Keratinocyte (primary cell): ENCODE data around the gene VANGL1. TPM values are rescaled to one million over a fixed set of nuclear protein-coding genes. Genes with fewer than 3 reads are reported as not detected.
A peak's percentile ranks its signal among the peaks of the same experiment; 100 is the strongest.

Experiments
- DNase-seq: peaks from one replicate; pipeline ENCODE4 v3.0.0-alpha.2; 2011; ENCODE audit warnings: low read depth, missing footprints, low spot score
- FAIRE-seq: peaks from 2 replicates; lab custom pipeline; 2011; peaks lifted over from hg19 to GRCh38; lab: Jason Lieb, UNC
- H2AFZ ChIP-seq: 2 replicates; pipeline ENCODE4 v1.6.0; 2012; ENCODE audit warnings: low read length, control low read depth, inconsistent platforms; ENCODE audit not compliant: control insufficient read depth
- H3K27ac ChIP-seq: 2 replicates; pipeline ENCODE4 v1.5.1; 2011; ENCODE audit warnings: low read length; ENCODE audit not compliant: control insufficient read depth, insufficient read depth
- H3K27me3 ChIP-seq: 3 replicates; pipeline ENCODE4 v1.6.0; 2011; ENCODE audit warnings: low read length; ENCODE audit not compliant: control insufficient read depth, insufficient read depth; ENCODE audit errors: extremely low read depth
- H3K36me3 ChIP-seq, 2 experiments: 2 replicates in 1 of 2; 3 replicates in 1 of 2; pipeline ENCODE4 v1.5.1; 2011; ENCODE audit warnings: low read length in 2 of 2, mild to moderate bottlenecking in 1 of 2; ENCODE audit not compliant: control insufficient read depth in 2 of 2, insufficient read depth in 2 of 2; ENCODE audit errors: extremely low read depth in 1 of 2
- H3K4me1 ChIP-seq: 3 replicates; pipeline ENCODE4 v1.5.1; 2011; ENCODE audit warnings: low read length; ENCODE audit not compliant: control insufficient read depth, insufficient read depth; ENCODE audit errors: extremely low read depth
- H3K4me2 ChIP-seq: 3 replicates; pipeline ENCODE4 v1.6.0; 2011; ENCODE audit warnings: low read depth, low read length; ENCODE audit not compliant: control insufficient read depth, insufficient read depth; ENCODE audit errors: extremely low read depth
- H3K4me3 ChIP-seq, 3 experiments: fragments of 200-600 bp in 1 of 3; sonication (generic) in 1 of 3; 2 replicates in 2 of 3; 3 replicates in 1 of 3; pipeline ENCODE4 v1.5.1; 2011 to 2016; ENCODE audit warnings: low read length in 3 of 3, mild to moderate bottlenecking in 3 of 3, control low read depth in 2 of 3, inconsistent platforms in 1 of 3, low read depth in 1 of 3, mixed read lengths in 1 of 3, mixed run types in 1 of 3, moderate library complexity in 1 of 3; ENCODE audit not compliant: control insufficient read depth in 2 of 3, insufficient read depth in 2 of 3; ENCODE audit errors: extremely low read depth in 1 of 3
- H3K79me2 ChIP-seq: 2 replicates; pipeline ENCODE4 v1.6.0; 2012; ENCODE audit warnings: low read length; ENCODE audit not compliant: control insufficient read depth, insufficient read depth
- H3K9ac ChIP-seq: 3 replicates; pipeline ENCODE4 v1.6.0; 2011; ENCODE audit warnings: low read length; ENCODE audit not compliant: control insufficient read depth, insufficient read depth; ENCODE audit errors: extremely low read depth
- H3K9me1 ChIP-seq: 3 replicates; pipeline ENCODE4 v1.6.0; 2011; ENCODE audit warnings: low read length; ENCODE audit not compliant: control insufficient read depth, insufficient read depth; ENCODE audit errors: extremely low read depth
- H3K9me3 ChIP-seq: 2 replicates; pipeline ENCODE4 v1.5.1; 2012; ENCODE audit warnings: low read depth, low read length; ENCODE audit not compliant: control insufficient read depth
- H4K20me1 ChIP-seq: 3 replicates; pipeline ENCODE4 v1.6.0; 2011; ENCODE audit warnings: low read length; ENCODE audit not compliant: control insufficient read depth, insufficient read depth; ENCODE audit errors: extremely low read depth
- CTCF ChIP-seq, 3 experiments: IDR thresholded peaks in 1 of 3; conservative IDR thresholded peaks in 1 of 3; optimal IDR thresholded peaks in 1 of 3; 2 replicates in 2 of 3; 3 replicates in 1 of 3; pipeline versions ENCODE3 to v1.5.1; 2011; ENCODE audit warnings: low read length in 3 of 3, mild to moderate bottlenecking in 3 of 3, moderate library complexity in 2 of 3, control low read depth in 1 of 3, inconsistent platforms in 1 of 3; ENCODE audit not compliant: insufficient read depth in 2 of 3; ENCODE audit errors: extremely low read depth in 1 of 3
- EZH2 ChIP-seq: IDR thresholded peaks from one replicate; pipeline ENCODE4 v1.6.1; 2012; ENCODE audit warnings: inconsistent platforms, mild to moderate bottlenecking, low read length, moderate library complexity
- dilution Hi-C: fragments of 300-500 bp; cut with MboI; formaldehyde crosslinking; loops from one replicate; pipeline ENCODE4 v1.7.0; 2020; ENCODE audit warnings: low sequenced_read_pairs; ENCODE audit not compliant: extremely low pct_ligation_motif_present
- polyA plus RNA-seq, 5 experiments: library from polyadenylated mRNA; depleted of rRNA in 3 of 5; stranded (reverse) in 3 of 5; stranded (forward) in 1 of 5; unstranded in 1 of 5; fragments of >200 nt; gene quantifications; 1 replicate in 1 of 5; 2 replicates in 3 of 5; 3 replicates in 1 of 5; pipeline versions ENCODE4 v1.2.1 to v1.2.3, GENCODE V29; 2011 to 2012; ENCODE audit warnings: missing spikeins in 2 of 5, low read depth in 1 of 5, low replicate concordance in 1 of 5

The VANGL1 gene
- polyA plus RNA-seq, 1 donor (not counting 4 experiments of a cell fraction or from before 2014, with no cell fraction given) = 22.4 TPM

- no peak for TF ChIP-seq CTCF (optimal IDR thresholded peaks at IDR 0.05 in 1 of 3, IDR thresholded peaks at IDR 0.05 in 1 of 3, conservative IDR thresholded peaks at IDR 0.05 in 1 of 3; ENCODE audit: extremely low read depth in 1 of 3, insufficient read depth in 2 of 3, low read length in 3 of 3)
- TF ChIP-seq EZH2 = no peak
- Histone ChIP-seq H3K4me2 (peak overlapping the region; percentile 98), H3K27ac (no peak overlapping the region), H3K9ac (no peak overlapping the region), H2AFZ (no peak overlapping the region), H3K79me2 (peaks cover 63% of the 10 kb centered on the region), H3K27me3 (no peaks in the 10 kb centered on the region), H3K36me3 (peaks cover 0 to 2% of the 10 kb centered on the region in 2 experiments), H3K9me3 (no peaks in the 10 kb centered on the region), H3K4me1 (peaks cover 44% of the 10 kb centered on the region), H3K4me3 (peak overlapping the region in 1 of 3 experiments; percentile 21), H3K9me1 (peaks cover 5% of the 10 kb centered on the region), H4K20me1 (peaks cover 3% of the 10 kb centered on the region)
- no peak for FAIRE-seq
- dilution Hi-C loops = no loop called here
- DNase-seq = no peak
Observed at GRCh38 chr1:115644109-115644508, 2.3 kb downstream of the VANGL1 start.

GRCh38 chr1:115647047-115647446 lies 5.3 kb downstream of the VANGL1 start:
- DNase-seq = no peak
- TF ChIP-seq CTCF (optimal IDR thresholded peaks at IDR 0.05 in 1 of 3, IDR thresholded peaks at IDR 0.05 in 1 of 3, conservative IDR thresholded peaks at IDR 0.05 in 1 of 3; ENCODE audit: extremely low read depth in 1 of 3, insufficient read depth in 2 of 3, low read length in 3 of 3) (no peak), EZH2 (no peak)
- Histone ChIP-seq H3K27ac (no peak overlapping the region), H3K79me2 (peaks cover 83% of the 10 kb centered on the region), H3K4me2 (peak overlapping the region; percentile 36), H3K9ac (peak overlapping the region; percentile 6), H3K4me1 (peaks cover 46% of the 10 kb centered on the region), H3K9me1 (peaks cover 7% of the 10 kb centered on the region), H2AFZ (no peak overlapping the region), H3K4me3 (no peak overlapping the region), H3K27me3 (no peaks in the 10 kb centered on the region), H3K9me3 (no peaks in the 10 kb centered on the region), H4K20me1 (peaks cover 3% of the 10 kb centered on the region), H3K36me3 (peaks cover under 1 to 5% of the 10 kb centered on the region in 2 experiments)
- dilution Hi-C loops = no loop called here
- FAIRE-seq = no peak
